ENCODE measurements around the gene BIN1.

DNA sequence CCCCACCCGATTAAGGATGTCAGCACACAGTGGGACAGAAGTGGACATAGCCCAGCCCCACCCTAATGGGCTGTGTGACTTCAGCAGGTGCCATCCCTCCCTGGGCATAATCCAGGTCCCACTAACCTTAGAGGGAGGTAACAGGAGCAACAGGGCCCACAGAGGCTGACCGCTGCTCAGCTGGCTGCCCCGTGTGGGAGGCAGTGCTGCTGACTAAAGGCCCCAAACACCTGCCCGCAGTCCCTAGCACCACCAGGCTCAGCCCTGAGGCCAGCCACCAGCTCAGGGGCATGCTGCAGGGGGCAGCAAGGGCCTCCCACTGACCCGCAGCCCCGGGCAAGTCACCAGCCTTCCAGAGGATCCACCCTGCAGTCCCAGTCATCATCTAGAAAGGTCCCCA, 14.6 kb downstream of the BIN1 start:
- TF ChIP-seq, protein P1, sequence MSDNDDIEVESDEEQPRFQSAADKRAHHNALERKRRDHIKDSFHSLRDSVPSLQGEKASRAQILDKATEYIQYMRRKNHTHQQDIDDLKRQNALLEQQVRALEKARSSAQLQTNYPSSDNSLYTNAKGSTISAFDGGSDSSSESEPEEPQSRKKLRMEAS (CRISPR knock-in tag; IDR thresholded peaks at IDR 0.05) = no peak
- TF ChIP-seq, protein P2, sequence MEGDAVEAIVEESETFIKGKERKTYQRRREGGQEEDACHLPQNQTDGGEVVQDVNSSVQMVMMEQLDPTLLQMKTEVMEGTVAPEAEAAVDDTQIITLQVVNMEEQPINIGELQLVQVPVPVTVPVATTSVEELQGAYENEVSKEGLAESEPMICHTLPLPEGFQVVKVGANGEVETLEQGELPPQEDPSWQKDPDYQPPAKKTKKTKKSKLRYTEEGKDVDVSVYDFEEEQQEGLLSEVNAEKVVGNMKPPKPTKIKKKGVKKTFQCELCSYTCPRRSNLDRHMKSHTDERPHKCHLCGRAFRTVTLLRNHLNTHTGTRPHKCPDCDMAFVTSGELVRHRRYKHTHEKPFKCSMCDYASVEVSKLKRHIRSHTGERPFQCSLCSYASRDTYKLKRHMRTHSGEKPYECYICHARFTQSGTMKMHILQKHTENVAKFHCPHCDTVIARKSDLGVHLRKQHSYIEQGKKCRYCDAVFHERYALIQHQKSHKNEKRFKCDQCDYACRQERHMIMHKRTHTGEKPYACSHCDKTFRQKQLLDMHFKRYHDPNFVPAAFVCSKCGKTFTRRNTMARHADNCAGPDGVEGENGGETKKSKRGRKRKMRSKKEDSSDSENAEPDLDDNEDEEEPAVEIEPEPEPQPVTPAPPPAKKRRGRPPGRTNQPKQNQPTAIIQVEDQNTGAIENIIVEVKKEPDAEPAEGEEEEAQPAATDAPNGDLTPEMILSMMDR (IDR thresholded peaks at IDR 0.05) = no peak
- TF ChIP-seq, protein P3, sequence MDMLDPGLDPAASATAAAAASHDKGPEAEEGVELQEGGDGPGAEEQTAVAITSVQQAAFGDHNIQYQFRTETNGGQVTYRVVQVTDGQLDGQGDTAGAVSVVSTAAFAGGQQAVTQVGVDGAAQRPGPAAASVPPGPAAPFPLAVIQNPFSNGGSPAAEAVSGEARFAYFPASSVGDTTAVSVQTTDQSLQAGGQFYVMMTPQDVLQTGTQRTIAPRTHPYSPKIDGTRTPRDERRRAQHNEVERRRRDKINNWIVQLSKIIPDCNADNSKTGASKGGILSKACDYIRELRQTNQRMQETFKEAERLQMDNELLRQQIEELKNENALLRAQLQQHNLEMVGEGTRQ (CRISPR knock-in tag; IDR thresholded peaks at IDR 0.05) = no peak
- TF ChIP-seq TEAD1 (CRISPR knock-in tag; IDR thresholded peaks at IDR 0.05) = no peak
- no peak for TF ChIP-seq ESRRA (CRISPR knock-in tag; IDR thresholded peaks at IDR 0.05; ENCODE audit: borderline replicate concordance)
- no peak for TF ChIP-seq IRF2 (CRISPR knock-in tag; IDR thresholded peaks at IDR 0.05; ENCODE audit: borderline replicate concordance, low read depth)
- TF ChIP-seq, protein P4, sequence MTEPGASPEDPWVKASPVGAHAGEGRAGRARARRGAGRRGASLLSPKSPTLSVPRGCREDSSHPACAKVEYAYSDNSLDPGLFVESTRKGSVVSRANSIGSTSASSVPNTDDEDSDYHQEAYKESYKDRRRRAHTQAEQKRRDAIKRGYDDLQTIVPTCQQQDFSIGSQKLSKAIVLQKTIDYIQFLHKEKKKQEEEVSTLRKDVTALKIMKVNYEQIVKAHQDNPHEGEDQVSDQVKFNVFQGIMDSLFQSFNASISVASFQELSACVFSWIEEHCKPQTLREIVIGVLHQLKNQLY (CRISPR knock-in tag; IDR thresholded peaks at IDR 0.05) = no peak
- TF ChIP-seq ZNF219 (CRISPR knock-in tag; IDR thresholded peaks at IDR 0.05; ENCODE audit: borderline replicate concordance) = no peak
- TF ChIP-seq ELF4 (CRISPR knock-in tag; IDR thresholded peaks at IDR 0.05; ENCODE audit: low read depth) = no peak
- no peak for TF ChIP-seq CBFB (CRISPR knock-in tag; IDR thresholded peaks at IDR 0.05; ENCODE audit: low read depth)
- no peak for TF ChIP-seq ZNF232 (CRISPR knock-in tag; IDR thresholded peaks at IDR 0.05)
- TF ChIP-seq, protein P5, sequence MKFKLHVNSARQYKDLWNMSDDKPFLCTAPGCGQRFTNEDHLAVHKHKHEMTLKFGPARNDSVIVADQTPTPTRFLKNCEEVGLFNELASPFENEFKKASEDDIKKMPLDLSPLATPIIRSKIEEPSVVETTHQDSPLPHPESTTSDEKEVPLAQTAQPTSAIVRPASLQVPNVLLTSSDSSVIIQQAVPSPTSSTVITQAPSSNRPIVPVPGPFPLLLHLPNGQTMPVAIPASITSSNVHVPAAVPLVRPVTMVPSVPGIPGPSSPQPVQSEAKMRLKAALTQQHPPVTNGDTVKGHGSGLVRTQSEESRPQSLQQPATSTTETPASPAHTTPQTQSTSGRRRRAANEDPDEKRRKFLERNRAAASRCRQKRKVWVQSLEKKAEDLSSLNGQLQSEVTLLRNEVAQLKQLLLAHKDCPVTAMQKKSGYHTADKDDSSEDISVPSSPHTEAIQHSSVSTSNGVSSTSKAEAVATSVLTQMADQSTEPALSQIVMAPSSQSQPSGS (CRISPR knock-in tag; IDR thresholded peaks at IDR 0.05; ENCODE audit: borderline replicate concordance, low read depth) = no peak
- TF ChIP-seq TCF7 (CRISPR knock-in tag; IDR thresholded peaks at IDR 0.05; ENCODE audit: low read depth) = no peak
- TF ChIP-seq, protein P6, sequence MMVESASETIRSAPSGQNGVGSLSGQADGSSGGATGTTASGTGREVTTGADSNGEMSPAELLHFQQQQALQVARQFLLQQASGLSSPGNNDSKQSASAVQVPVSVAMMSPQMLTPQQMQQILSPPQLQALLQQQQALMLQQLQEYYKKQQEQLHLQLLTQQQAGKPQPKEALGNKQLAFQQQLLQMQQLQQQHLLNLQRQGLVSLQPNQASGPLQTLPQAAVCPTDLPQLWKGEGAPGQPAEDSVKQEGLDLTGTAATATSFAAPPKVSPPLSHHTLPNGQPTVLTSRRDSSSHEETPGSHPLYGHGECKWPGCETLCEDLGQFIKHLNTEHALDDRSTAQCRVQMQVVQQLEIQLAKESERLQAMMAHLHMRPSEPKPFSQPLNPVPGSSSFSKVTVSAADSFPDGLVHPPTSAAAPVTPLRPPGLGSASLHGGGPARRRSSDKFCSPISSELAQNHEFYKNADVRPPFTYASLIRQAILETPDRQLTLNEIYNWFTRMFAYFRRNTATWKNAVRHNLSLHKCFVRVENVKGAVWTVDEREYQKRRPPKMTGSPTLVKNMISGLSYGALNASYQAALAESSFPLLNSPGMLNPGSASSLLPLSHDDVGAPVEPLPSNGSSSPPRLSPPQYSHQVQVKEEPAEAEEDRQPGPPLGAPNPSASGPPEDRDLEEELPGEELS (CRISPR knock-in tag; IDR thresholded peaks at IDR 0.05) = no peak
